ENCODE data around the gene CLIP2.
"Not testable (repeated sequence)": the region's sequence is repeated elsewhere in the genome, so short reads cannot be mapped to it uniquely, and the experiment has no call there.

The CLIP2 gene

DNA sequence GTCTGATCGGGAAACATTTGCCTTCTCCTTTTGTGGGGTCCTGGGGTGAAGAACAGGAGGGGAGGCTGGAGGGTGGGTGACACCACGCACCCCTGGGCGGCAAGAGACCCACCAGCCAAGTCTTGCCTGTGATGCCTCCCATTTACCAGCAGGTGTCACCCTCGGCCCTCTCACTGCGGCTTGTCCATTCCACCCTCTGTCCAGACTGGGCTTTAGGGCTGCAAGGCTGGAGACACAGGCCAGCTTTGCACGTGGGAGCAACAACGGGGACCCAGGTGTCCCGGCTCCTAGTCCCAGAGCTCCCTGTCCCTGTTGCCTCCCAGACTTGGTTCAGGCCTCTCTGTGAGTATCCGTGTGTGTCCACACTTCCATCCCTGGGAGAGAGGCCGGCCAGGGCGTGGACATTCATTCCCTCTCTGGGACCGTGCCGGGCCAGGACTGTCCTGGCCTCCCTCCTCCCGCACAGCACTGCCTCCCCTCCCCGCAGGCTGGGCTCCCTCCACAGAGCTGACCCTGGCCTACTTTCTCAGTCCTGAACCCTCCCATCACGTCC is 128.3 kb downstream of the CLIP2 start:
- DNase-seq = peak; percentile 54 to 77
- no peak for TF ChIP-seq GATA1 (IDR thresholded peaks at IDR 0.05; ENCODE audit: low read depth, low read length)
- TF ChIP-seq POLR2A (IDR thresholded peaks at IDR 0.05; ENCODE audit: low read length) = no peak

- TF ChIP-seq POLR2A (IDR thresholded peaks at IDR 0.05; ENCODE audit: low read length) (no peak), GATA1 (IDR thresholded peaks at IDR 0.05; ENCODE audit: low read depth, low read length) (no peak)
- DNase-seq = no peak
Measured at GRCh38 chr7:74418076-74418475, 128.9 kb downstream of the CLIP2 start.

DNA sequence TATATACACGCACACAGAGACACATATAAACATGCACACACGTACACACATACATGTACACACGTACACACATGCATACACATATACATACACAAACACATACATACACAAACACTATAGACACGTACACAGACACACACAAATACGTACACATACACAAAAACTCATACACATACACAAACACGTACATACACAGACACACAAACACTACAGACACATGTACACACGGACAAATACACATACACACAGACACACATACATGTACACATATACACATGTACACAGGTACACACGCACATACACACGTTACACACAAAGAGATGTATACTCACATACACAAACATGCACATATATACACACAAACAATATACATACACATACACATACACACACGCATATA is 129.3 kb downstream of the CLIP2 start:
- DNase-seq = no peak
- TF ChIP-seq POLR2A (IDR thresholded peaks at IDR 0.05; ENCODE audit: low read length) = no peak
- no peak for TF ChIP-seq GATA1 (IDR thresholded peaks at IDR 0.05; ENCODE audit: low read depth, low read length)

DNA sequence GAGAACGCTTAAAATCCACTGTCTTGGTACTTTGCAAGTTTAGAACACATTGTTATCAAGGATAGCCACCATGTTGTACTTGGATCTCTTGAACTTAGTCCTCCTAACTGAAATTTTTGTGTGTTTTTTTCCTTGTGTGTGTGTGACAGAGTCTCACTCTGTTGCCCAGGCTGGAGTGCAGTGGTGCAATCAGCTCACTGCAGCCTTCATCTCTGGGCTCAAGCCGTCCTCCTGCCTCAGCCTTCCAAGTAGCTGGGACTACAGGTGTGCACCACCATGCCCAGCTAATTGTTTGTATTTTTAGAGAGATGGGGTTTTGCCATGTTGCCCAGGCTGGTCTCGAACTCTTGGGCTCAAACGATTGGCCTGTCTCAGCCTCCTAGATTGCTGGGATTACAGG is 130.0 kb downstream of the CLIP2 start:
- not testable (repeated sequence) for DNase-seq

GRCh38 chr7:74420006-74420405 is 130.8 kb downstream of the CLIP2 start:
- no peak for DNase-seq
- TF ChIP-seq GATA1 (IDR thresholded peaks at IDR 0.05; ENCODE audit: low read depth, low read length) = no peak
- no peak for TF ChIP-seq POLR2A (IDR thresholded peaks at IDR 0.05; ENCODE audit: low read length)

DNA sequence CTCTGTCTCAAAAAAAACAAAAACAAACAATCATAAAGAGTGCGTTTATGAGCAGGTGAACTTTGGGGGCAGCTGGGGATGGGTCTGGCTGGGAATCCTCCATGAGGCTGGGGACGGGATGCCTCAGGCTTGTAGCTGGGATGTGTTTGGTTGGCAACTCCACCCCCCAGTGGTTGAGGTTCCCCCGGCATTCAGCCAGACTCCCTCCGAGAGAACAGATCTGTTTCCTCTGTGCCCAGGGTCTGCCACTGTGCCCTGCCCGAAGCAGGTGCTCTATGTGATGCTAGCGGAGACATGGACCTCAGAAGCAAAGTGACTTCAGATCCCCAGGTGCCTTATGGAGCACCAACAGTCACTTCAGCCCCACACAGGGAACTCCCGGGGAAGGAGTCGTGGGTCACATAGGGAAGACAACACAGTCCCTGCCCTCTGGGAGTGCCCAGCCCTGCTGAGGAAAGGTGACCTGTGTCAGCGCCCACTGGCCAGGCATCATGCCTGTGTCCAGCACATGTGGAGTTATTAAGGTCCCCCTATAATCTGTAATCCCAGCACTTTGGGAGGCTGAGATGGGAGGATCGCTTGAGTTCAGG is 135.2 kb downstream of the CLIP2 start:
- DNase-seq = no peak
- TF ChIP-seq POLR2A (IDR thresholded peaks at IDR 0.05; ENCODE audit: low read length) (no peak), GATA1 (IDR thresholded peaks at IDR 0.05; ENCODE audit: low read depth, low read length) (no peak)

- TF ChIP-seq GATA1 (IDR thresholded peaks at IDR 0.05; ENCODE audit: low read depth, low read length) (no peak), POLR2A (IDR thresholded peaks at IDR 0.05; ENCODE audit: low read length) (no peak)
- DNase-seq = no peak
Measured at GRCh38 chr7:74428023-74428422, 138.8 kb downstream of the CLIP2 start.

DNA sequence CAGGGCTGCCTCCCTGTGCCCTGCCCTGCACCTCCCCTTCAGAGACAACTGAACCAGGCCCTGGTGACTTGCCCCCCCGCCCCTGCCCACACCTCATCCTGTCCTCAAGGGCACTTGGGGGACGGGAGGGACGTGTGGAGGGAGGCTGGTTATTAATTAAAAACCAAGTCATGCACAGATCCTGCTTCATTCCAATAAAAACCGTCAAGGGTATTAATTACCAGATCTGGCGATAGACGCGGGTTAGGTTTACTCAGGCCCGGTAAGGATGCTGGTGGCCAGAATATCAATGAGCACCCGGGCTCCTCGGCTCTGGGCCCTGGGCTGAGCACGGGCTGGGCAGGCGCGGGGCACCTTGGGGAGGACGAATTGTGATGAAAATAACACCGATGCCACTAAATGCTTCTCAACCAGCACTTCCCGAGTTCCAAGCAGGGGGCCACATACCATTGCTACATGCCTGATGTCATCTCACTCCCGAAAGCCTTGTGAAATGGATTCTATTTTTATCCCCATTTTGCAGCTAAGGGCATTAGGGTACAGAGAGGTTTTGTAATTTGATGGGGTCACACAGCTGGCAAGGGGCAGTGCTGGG is 140.0 kb downstream of the CLIP2 start:
- TF ChIP-seq GATA1 (IDR thresholded peaks at IDR 0.05; ENCODE audit: low read depth, low read length) = no peak
- no peak for TF ChIP-seq POLR2A (IDR thresholded peaks at IDR 0.05; ENCODE audit: low read length)
- DNase-seq = no peak

DNA sequence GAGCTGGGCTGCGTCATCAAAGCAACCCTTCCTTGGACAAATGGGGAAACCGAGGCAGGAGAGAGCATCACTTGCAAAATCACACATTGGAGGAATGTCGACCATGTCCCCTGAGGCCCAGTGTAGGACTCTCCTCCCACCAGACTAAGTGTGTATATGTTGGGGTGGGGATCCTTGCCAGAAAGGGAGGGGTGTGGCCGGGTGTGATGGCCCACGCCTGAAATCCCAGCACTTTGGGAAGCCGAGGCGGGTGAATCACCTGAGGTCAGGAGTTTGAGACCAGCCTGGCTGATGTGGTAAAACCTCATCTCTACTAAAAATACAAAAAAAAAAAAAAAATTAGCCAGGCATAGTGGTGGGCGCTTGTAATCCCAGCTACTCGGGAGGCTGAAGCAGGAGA is 141.2 kb downstream of the CLIP2 start:
- not testable (repeated sequence) for DNase-seq

DNA sequence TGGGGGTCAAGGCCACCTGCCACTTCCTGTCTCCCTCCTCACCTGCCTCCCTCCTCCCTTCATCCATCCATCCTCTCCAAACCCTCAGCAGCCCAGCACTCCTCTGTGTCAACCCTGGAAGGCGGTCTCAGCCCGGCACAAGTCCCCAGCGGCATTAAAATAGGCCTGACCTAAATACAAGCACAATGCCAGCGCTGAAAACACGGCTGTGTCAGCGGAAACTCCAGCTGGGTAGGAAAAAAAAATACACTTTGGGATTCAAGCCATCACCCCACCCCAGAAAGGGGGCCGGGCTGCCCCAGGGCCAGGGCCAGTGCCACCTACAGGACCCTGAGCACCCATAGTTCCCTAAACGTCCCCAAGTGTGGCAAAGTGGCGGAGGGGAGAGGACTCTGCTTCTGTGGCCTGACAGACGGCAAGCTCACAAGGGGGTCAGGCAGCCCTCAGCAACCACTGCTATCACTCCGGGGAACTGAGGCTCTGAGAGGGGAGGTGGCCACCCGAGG is 141.8 kb downstream of the CLIP2 start:
- no peak for DNase-seq
- TF ChIP-seq POLR2A (IDR thresholded peaks at IDR 0.05; ENCODE audit: low read length) (no peak), GATA1 (IDR thresholded peaks at IDR 0.05; ENCODE audit: low read depth, low read length) (no peak)

DNA sequence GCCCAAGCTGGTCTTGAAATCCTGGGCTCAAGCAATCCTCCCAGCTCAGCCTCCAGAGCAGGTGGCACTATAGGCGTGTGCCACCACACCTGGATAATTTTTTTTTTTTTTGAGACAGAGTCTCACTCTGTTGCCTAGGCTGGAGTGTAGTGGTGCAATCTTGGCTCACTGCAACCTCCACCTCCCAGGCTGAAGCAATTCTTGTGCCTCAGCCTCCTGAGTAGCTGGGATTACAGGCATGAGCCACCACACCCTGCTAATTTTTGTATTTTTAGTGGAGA is 148.0 kb downstream of the CLIP2 start:
- DNase-seq = not testable (repeated sequence)

- no peak for DNase-seq
- TF ChIP-seq GATA1 (IDR thresholded peaks at IDR 0.05; ENCODE audit: low read depth, low read length) = no peak
- TF ChIP-seq POLR2A (IDR thresholded peaks at IDR 0.05; ENCODE audit: low read length) = no peak
Measured at GRCh38 chr7:74438327-74438726, 149.1 kb downstream of the CLIP2 start.

DNA sequence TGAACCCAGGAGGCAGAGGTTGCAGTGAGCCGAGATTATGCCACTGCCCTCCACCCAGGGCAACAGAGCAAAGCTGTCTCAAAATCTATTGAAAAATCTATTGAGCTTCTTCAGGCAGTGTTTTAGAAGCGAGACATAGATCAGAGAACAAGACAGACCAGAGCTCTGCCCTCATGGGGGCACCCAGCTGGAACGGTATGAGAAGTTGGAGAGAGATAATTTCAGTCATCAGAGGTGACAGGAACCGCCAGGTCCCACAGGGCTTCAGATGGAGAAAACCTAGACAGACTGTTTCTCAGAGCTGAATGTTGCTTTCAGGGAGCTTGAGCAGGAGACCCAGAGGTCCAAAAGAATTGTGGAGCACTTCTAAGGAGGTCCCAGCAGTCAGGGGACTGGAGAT is 150.3 kb downstream of the CLIP2 start:
- TF ChIP-seq POLR2A (IDR thresholded peaks at IDR 0.05; ENCODE audit: low read length) = no peak
- TF ChIP-seq GATA1 (IDR thresholded peaks at IDR 0.05; ENCODE audit: low read depth, low read length) = no peak
- DNase-seq = no peak

GRCh38 chr7:74440143-74440542 is 150.9 kb downstream of the CLIP2 start:
- DNase-seq = not testable (repeated sequence)

DNA sequence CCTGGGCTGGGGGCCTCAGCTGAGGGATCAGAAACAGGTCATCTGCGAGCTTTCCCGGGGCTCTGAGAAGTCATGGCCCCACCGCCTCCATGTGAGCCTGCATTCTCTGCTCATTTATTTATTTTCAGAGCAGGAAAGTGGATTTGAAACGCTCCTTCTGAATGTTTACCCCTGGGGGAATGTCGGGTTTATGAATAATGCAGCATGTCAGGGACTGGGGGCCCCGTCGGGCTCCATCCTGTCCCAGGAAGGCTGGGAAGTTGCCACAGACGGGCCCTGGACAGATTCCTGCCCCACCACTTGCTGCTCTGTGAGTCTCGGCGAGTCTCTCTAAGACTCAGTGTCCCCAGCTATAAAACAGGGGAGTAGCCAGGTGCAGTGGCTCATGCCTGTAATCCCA is 152.6 kb downstream of the CLIP2 start:
- no peak for DNase-seq
- TF ChIP-seq GATA1 (IDR thresholded peaks at IDR 0.05; ENCODE audit: low read depth, low read length) (no peak), POLR2A (IDR thresholded peaks at IDR 0.05; ENCODE audit: low read length) (no peak)
